H54 (cell line): ENCODE measurements around the gene XRCC3.

Experiments
- DNase-seq: peaks from one replicate; pipeline ENCODE4 v3.0.0; 2011; ENCODE audit warnings: low spot score, mixed read lengths; ENCODE audit not compliant: insufficient read length
- FAIRE-seq: peaks from 3 replicates; lab custom pipeline; 2011; peaks lifted over from hg19 to GRCh38; lab: Jason Lieb, UNC
- POLR2A ChIP-seq: IDR thresholded peaks from 2 replicates; pipeline ENCODE4 v1.6.1; 2011; ENCODE audit warnings: low read depth, mild to moderate bottlenecking, low read length

Gene XRCC3

GRCh38 chr14:103715052-103716000, at the start of gene XRCC3, which contains the start of gene ZFYVE21:
Gene XRCC3 (minus strand): TSS chr14:103715451. CDS start chr14:103711087, 4,364 bp downstream.
Gene ZFYVE21 (plus strand): TSS chr14:103715810. CDS start chr14:103715842, 32 bp downstream.
- DNase-seq (peak; percentile 99), FAIRE-seq (peak; percentile 92)
- TF ChIP-seq POLR2A: peak; percentile 85

GRCh38 chr14:103763730-103764488, 48.7 kb upstream of the XRCC3 start:
- no peak for TF ChIP-seq POLR2A
- no peak for DNase-seq
- peak; percentile 43 for FAIRE-seq

- TF ChIP-seq POLR2A: no peak
- DNase-seq (no peak), FAIRE-seq (no peak)
Observed at GRCh38 chr14:103762541-103762940, 47.3 kb upstream of the XRCC3 start.

GRCh38 chr14:103762036-103762435, 46.8 kb upstream of the XRCC3 start:
- no peak for DNase-seq
- TF ChIP-seq POLR2A: no peak
- FAIRE-seq: no peak

GRCh38 chr14:103758059-103758776, 43.0 kb upstream of the XRCC3 start:
- peak; percentile 20 for FAIRE-seq
- TF ChIP-seq POLR2A: no peak
- no peak for DNase-seq

GRCh38 chr14:103755060-103755459, 39.8 kb upstream of the XRCC3 start:
- no peak for TF ChIP-seq POLR2A
- DNase-seq: no peak
- FAIRE-seq: no peak

- no peak for FAIRE-seq
- TF ChIP-seq POLR2A: no peak
- no peak for DNase-seq
Observed at GRCh38 chr14:103753774-103754173, 38.5 kb upstream of the XRCC3 start.

GRCh38 chr14:103749860-103750259, 34.6 kb upstream of the XRCC3 start:
- no peak for TF ChIP-seq POLR2A
- DNase-seq (no peak), FAIRE-seq (no peak)

- TF ChIP-seq POLR2A: no peak
- DNase-seq: no peak
- FAIRE-seq: no peak
Observed at GRCh38 chr14:103749452-103749851, 34.2 kb upstream of the XRCC3 start.

- DNase-seq (no peak), FAIRE-seq (no peak)
- TF ChIP-seq POLR2A: no peak
Observed at GRCh38 chr14:103748534-103748857, 33.2 kb upstream of the XRCC3 start.

GRCh38 chr14:103746701-103747100, 31.4 kb upstream of the XRCC3 start:
- no peak for TF ChIP-seq POLR2A
- DNase-seq (peak; percentile 46), FAIRE-seq (peak; percentile 67)

GRCh38 chr14:103745424-103745823, 30.2 kb upstream of the XRCC3 start:
- FAIRE-seq (no peak), DNase-seq (no peak)
- no peak for TF ChIP-seq POLR2A

GRCh38 chr14:103744621-103745395, 29.6 kb upstream of the XRCC3 start:
- no peak for TF ChIP-seq POLR2A
- DNase-seq: no peak
- FAIRE-seq: no peak
